ENCODE data around the gene AVPR1A.

GRCh38 chr12:63163541-63163940 lies 12.5 kb upstream of the AVPR1A start:
- TF ChIP-seq CTCF (IDR thresholded peaks at IDR 0.05; ENCODE audit: low read depth, low read length, poor library complexity, severe bottlenecking) (no peak), EZH2phosphoT487 (IDR thresholded peaks at IDR 0.05; ENCODE audit: borderline replicate concordance, low read length) (no peak)

Measured in DOHH2 (cell line).